Measurements from ENCODE around the gene QRFP.

QRFP gene, protein sequence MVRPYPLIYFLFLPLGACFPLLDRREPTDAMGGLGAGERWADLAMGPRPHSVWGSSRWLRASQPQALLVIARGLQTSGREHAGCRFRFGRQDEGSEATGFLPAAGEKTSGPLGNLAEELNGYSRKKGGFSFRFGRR

DNA sequence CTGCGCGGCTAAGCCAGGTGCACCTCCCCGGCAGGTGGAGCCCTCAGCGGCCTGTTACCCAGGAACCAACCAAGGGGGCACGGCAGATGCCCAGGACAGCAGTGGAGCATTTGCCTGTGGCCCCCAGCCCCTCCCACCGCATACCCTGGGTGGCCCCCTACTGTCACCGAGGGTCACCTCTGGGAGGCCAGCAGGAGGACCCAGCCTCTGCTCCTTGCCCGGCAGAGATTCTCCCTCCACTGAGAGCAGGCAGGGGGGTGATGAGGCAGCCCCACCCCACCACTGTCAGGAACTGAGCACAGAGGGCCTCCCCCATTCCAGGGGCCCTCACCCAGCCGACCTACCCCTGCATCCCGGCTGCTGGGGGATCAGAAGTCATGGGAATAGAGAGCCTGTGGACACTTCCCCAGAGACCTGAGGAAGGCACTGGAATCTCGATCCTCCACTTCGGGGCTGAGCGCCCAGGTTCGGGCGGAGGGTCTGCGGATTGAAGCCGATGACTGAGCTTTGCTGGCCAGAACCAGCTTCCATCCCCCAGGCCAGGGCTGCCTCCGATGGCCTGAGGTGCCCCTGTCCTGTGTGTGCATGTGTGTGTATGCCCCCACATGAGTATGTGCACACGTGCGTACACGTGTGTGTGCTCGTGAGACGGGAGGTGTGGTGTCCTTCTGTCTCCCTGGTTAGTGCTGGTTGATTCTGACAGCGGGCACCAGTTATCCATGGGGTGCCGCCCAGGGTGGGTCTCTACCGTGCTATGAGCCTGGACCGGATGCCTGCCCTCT is at the start of gene QRFP:
Gene QRFP, minus strand, starts transcription at position 580 of the 782 bp plus-strand sequence. CDS start 2,974 bp downstream, outside the sequence.
- H3K27ac ChIP-seq = no peak within 1 kb of the TSS
- TF ChIP-seq ZFX (IDR thresholded peaks at IDR 0.05; ENCODE audit: borderline replicate concordance) = no peak
- TF ChIP-seq, protein P1, sequence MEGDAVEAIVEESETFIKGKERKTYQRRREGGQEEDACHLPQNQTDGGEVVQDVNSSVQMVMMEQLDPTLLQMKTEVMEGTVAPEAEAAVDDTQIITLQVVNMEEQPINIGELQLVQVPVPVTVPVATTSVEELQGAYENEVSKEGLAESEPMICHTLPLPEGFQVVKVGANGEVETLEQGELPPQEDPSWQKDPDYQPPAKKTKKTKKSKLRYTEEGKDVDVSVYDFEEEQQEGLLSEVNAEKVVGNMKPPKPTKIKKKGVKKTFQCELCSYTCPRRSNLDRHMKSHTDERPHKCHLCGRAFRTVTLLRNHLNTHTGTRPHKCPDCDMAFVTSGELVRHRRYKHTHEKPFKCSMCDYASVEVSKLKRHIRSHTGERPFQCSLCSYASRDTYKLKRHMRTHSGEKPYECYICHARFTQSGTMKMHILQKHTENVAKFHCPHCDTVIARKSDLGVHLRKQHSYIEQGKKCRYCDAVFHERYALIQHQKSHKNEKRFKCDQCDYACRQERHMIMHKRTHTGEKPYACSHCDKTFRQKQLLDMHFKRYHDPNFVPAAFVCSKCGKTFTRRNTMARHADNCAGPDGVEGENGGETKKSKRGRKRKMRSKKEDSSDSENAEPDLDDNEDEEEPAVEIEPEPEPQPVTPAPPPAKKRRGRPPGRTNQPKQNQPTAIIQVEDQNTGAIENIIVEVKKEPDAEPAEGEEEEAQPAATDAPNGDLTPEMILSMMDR (IDR thresholded peaks at IDR 0.05) = peak; percentile 32; the same call in 1 of the 2 replicates

DNA sequence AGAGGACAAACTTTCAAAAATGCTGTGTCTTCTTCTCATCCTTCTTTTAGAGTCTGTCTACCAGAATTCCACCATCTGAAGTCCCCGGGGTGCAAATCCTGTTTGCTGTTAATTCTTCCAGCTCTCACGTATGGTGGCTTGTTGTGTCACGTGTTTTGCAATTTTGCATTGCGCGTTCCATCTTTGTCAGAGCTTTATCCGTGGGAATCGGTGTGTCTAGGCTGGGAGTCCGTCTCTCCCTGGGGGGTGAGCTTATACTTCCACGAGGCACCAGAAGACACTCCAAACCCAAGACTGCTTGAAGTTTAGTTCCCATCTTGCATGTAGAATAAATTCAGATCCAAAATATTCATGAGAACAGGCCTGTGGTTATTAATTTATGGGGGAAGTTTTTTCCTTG is 48.6 kb upstream of the QRFP start:
- no peak for TF ChIP-seq ZFX (IDR thresholded peaks at IDR 0.05; ENCODE audit: borderline replicate concordance)
- TF ChIP-seq, protein P1 (IDR thresholded peaks at IDR 0.05) = no peak
- H3K27ac ChIP-seq = no peak overlapping the region

DNA sequence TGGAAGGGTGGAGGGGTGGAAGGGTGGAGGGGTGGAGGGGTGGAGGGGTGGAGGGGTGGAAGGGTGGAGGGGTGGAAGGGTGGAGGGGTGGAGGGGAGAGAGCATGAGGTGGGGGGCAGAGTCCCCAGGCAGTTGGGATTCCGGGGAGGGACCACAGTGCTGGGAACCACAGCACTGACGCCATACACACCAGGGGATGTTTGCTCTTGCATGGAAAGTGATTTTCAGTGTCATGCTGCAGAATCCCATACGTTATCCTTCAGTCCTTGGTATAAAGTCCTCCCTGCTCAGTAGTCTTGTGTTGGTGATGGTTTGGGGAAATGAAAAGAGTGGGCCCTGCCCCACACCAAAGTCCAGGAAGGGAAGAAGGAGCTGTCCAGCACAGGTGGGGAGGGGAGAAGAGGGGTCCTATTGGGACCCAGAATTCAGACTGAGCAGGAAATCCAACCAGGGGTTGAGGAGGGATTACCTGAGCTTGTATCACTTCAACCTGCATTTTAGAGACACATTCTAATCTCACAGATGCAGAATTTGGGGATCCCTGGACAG is 48.0 kb upstream of the QRFP start:
- H3K27ac ChIP-seq = no peak overlapping the region
- no peak for TF ChIP-seq ZFX (IDR thresholded peaks at IDR 0.05; ENCODE audit: borderline replicate concordance)
- TF ChIP-seq, protein P1 (IDR thresholded peaks at IDR 0.05) = no peak

DNA sequence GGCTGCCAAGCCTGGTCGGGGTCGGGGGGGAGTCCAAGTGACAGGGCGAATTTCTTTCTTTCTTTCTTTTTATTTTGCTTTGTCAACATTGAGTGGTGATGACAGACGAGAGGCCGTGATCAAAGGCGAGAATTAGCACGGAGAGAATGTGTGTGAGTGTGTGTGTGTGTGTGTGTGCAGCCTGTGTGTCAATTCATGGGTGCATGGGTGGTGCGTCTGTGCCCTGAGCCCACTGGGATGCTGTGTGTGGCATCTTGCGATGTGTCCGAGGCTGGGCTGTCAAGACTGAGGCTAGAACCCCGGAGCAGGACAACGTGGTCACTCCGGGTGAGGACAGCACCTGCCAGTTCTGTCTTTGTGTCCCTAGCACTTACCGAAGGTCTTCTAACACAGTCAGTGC is 47.2 kb upstream of the QRFP start:
- no peak overlapping the region for H3K27ac ChIP-seq
- TF ChIP-seq, protein P1 (IDR thresholded peaks at IDR 0.05) = no peak
- TF ChIP-seq ZFX (IDR thresholded peaks at IDR 0.05; ENCODE audit: borderline replicate concordance) = no peak

DNA sequence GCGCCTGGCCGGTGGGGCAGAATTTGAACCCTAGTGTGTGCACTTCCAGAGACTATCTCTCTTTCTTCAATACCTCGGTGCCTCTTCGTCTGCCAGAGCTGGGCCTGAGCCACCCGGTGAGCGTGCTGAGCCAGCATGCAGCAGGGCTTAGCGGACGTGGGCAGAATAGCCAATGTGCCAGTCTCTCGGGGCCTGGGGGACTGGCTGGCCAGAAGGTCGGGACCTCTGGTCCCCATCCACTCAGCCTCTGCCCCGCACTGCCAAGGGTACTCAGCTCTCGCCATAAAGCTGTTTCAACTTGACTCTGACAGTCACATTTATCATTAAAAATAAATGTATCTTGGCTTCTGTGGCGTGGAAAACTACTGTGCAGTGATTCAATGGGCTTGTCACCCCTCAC is 46.6 kb upstream of the QRFP start:
- H3K27ac ChIP-seq = no peak overlapping the region
- TF ChIP-seq, protein P1 (IDR thresholded peaks at IDR 0.05) = no peak
- no peak for TF ChIP-seq ZFX (IDR thresholded peaks at IDR 0.05; ENCODE audit: borderline replicate concordance)

DNA sequence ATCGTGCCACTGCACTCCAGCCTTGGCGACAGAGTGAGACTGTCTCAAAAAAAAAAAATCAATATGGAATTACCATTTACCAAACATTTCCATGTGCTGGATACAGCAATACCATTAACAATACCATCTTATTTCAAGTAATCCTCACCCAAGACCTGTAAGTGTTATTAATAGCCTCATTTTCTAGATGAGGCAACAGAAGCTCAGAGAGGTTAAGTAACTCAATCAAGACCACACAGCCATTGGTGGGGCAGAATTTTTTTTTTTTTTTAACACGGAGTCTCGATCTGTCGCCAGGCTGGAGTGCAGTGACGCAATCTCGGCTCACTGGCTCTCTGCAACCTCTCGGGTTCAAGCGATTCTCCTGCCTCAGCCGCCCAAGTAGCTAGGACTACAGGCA is 46.1 kb upstream of the QRFP start:
- no peak overlapping the region for H3K27ac ChIP-seq
- TF ChIP-seq, protein P1 (IDR thresholded peaks at IDR 0.05) = no peak
- no peak for TF ChIP-seq ZFX (IDR thresholded peaks at IDR 0.05; ENCODE audit: borderline replicate concordance)

DNA sequence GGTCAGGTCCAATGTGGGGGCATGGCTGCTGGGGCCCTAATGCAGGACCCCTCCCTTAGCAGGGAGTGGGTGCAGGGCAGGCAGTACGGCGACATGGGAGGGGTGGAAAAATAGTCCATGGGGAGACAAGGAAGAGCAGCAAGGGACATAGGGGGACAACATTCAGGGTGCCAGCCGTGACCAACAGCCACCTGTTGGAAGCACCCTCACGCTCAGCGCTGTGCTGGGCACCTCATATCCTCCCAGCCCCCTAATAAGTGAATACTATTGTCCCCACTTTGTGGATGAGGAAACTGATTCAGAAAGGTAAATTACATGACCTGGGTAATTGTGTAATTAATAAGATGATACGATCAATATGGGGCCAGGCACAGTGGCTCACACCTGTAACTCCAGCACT is 45.5 kb upstream of the QRFP start:
- H3K27ac ChIP-seq = no peak overlapping the region
- no peak for TF ChIP-seq ZFX (IDR thresholded peaks at IDR 0.05; ENCODE audit: borderline replicate concordance)

Measured in 22Rv1 (cell line).